ENCODE data around the gene HECTD1.

The HECTD1 gene

DNA sequence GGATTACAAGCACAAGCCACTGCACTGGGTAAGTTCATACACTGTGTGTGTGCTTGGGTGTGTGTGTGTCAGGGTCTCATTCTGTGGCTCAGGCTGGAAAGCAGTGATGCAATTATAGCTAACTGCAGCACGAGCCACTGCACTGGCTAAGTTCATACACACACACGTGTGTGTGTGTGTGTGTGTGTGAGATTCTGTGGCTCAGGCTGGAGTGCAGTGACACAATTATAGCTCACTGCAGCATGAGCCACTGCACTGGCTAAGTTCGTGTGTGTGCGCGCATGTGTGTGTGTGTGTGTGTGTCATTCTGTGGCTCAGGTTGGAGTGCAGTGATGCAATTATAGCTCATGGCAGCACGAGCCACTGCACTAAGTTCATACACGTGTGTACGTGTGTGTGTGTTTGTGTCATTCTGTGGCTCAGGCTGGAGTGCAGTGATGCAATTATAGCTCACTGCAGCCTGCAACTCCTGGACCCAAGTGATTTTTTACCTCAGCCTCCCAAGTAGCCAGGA is 85.4 kb downstream of the HECTD1 start:
- H3K27ac ChIP-seq, result no peak overlapping the region
- TF ChIP-seq, protein P1, sequence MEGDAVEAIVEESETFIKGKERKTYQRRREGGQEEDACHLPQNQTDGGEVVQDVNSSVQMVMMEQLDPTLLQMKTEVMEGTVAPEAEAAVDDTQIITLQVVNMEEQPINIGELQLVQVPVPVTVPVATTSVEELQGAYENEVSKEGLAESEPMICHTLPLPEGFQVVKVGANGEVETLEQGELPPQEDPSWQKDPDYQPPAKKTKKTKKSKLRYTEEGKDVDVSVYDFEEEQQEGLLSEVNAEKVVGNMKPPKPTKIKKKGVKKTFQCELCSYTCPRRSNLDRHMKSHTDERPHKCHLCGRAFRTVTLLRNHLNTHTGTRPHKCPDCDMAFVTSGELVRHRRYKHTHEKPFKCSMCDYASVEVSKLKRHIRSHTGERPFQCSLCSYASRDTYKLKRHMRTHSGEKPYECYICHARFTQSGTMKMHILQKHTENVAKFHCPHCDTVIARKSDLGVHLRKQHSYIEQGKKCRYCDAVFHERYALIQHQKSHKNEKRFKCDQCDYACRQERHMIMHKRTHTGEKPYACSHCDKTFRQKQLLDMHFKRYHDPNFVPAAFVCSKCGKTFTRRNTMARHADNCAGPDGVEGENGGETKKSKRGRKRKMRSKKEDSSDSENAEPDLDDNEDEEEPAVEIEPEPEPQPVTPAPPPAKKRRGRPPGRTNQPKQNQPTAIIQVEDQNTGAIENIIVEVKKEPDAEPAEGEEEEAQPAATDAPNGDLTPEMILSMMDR (conservative IDR thresholded peaks at IDR 0.05), result no peak

DNA sequence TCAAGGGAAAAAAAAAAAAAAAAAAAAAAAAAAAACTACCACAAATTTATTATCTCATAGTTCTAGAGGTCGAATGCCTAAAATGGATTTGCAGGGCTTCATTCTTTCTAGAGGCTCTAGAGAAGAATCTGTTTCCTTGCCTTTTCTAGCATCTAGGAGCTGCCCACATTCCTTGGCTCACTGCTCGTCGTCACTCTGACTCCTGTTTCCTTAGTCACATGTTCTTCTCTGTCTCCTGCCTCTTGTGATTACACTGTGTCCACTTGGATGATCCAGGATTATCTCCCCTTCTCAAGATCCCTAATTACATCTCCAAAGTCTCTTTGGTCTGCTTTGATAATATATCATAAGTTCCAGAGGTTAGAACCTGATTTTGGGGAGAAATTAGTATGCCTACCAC is 88.7 kb downstream of the HECTD1 start:
- TF ChIP-seq, protein P1 (conservative IDR thresholded peaks at IDR 0.05), result no peak
- H3K27ac ChIP-seq, result no peak overlapping the region

DNA sequence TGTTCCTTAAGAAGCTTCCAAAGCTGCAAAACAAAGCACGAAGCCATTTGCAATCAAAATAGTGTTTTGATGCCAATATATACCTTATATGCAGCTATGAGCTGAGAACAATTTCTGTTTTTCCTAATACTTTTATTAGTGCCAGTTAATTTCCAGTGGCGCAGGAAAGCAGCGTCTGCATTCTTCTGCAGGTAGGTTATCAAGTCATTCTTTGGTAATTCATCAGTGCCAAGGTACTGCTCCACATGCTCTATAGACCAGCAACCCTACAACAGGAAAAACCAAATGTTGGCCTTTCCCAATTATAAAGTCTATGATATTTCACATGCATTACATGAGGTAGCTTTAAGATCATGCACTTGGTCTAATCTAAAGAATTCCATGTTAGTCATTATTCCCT is 93.8 kb downstream of the HECTD1 start:
- H3K27ac ChIP-seq, result no peak overlapping the region
- TF ChIP-seq, protein P1 (conservative IDR thresholded peaks at IDR 0.05), result no peak

DNA sequence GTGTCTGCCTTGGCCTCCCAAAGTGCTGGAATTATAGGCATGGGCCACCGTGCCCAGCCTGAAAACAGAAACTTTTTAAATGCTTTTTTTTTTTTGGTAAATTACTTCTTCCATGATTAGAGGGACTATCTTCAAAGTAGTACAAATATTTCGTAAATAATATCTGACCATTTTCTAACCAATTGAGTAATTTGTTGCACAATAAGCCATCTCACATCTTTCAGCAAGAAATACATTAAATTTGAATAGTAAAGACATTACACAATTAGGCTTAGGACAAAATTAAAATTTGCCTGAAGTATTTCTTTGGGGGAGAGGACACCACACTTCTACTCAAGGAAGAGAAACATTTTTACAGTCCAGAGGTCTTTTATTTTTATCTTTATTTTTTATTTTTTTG is 96.7 kb downstream of the HECTD1 start:
- no peak overlapping the region for H3K27ac ChIP-seq
- TF ChIP-seq, protein P1 (conservative IDR thresholded peaks at IDR 0.05), result no peak

DNA sequence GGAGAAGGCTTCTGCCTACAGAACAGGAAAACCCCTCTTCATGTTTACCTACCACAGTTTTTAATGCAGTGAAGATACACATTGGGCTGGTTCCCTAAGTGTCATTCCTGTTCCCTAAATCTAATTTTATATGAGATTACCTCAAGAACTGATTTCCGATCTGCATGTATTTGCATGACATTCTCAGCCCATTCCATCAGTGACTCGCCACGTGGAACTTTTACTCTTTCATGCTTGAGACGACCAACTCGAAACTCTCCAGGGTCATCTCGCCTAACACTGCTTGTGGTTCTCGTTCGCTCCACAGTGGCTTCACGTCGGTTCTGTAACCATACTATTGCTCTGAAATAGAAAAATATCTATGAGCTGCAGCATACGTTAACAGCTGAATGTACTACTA is 98.3 kb downstream of the HECTD1 start:
- TF ChIP-seq, protein P1 (conservative IDR thresholded peaks at IDR 0.05), result no peak
- no peak overlapping the region for H3K27ac ChIP-seq

DNA sequence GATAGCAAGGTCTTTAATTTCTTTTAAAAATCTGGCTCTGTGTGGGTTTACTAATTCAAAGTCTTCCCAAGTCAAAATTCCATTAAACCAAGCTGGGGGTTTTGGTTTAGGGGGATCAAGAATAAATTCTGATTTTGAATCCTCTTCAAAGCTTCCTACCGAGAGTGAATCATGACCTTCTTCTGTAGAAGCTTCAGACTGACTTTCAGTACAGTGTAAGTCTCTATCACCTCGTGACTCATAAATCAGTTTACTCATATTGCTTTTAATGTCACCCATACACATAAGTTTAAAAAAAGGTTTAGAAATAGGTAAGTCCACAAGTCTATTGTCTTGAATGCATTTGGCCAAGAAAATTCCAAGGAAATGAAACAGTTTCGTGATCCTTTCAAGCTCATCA is 100.8 kb downstream of the HECTD1 start:
- TF ChIP-seq, protein P1 (conservative IDR thresholded peaks at IDR 0.05), result no peak
- H3K27ac ChIP-seq, result no peak overlapping the region

DNA sequence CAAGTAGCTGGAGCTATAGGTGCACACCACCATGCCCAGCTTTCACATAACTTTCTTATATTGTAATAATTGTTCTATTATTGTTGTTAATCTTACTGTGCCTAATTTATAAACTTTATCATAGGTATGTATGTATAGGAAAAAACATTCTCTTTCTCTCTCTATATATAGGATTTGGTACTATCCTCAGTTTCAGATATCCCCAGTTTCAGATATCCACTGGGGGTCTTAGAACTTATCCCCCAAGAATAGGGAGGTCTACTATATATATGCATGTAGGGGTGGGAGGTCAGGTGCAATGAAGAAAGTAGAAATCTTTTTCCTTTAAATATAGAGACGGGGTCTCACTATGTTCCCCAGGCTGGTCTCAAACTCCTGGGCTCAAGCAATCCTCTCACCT is 110.5 kb downstream of the HECTD1 start:
- TF ChIP-seq, protein P1 (conservative IDR thresholded peaks at IDR 0.05), result no peak
- no peak overlapping the region for H3K27ac ChIP-seq

Measured in VCaP (cell line).